GM19240 (cell line): ENCODE results near the gene ACVR1B.

Experiments
- DNase-seq: peaks from one replicate; pipeline ENCODE4 v3.0.0; 2011; ENCODE audit warnings: low spot score; ENCODE audit not compliant: insufficient read length

ACVR1B gene

GRCh38 chr12:52003591-52003990 lies 52.1 kb downstream of the ACVR1B start:
- DNase-seq, result no peak

GRCh38 chr12:52004042-52004648 lies 52.6 kb downstream of the ACVR1B start:
- DNase-seq, result no peak

- no peak for DNase-seq
Observed at GRCh38 chr12:52005218-52005902, 53.9 kb downstream of the ACVR1B start.

DNA sequence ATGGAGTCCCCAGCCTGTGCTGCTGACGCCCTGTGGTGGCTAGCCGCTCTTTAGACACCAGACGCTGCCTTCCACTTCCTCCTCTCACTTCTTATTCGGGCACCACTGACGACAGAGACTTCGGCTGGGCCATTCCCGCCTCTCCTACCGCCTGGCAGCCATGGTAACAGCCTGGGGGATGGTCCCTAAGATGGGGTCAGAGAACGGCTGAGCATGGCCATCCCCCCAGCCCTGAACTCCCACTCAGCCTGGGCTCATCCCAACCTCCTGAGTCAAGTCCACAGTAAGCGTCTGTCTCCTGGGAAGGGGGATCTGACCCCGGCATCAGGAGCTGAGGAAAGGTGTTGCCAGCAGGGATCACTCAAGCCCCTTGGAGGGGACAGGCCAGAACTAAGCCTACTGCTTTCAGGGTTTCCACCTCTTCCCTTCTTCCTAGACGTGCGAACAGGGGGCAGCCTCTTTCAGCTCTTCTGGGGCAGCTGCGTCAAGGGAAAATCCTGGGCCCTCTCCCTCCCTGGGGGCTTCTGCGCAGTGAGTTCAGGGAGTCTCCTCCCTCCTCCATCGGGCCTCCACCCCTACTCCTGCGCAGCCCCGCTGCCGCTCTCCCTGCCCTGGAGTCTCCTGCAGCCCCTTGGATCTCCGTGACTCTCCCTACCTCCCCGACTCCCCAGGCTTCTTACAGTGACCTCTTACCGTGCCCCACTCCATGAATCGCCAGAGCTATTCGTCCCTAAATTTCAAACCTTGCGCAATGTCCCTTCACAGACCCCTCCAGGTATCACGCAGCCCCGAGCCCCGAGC lies 54.6 kb downstream of the ACVR1B start:
- DNase-seq, result peak; percentile 73

DNA sequence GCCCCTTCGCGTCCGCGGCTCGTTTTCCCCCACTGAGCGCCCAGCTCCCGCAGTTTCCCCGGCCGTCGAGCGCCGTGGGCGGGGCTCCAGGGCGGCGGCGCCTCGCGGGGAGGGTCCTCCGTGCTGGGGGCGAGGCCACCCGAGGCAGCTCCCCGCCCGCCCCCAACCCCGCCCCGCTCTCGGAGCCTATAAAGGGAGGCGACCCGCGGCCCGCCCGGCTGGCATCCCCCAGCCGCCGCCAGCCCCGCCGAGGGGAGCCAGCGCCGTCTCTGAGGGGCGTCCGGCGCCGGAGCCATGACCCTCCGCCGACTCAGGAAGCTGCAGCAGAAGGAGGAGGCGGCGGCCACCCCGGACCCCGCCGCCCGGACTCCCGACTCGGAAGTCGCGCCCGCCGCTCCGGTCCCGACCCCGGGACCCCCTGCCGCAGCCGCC lies 55.2 kb downstream of the ACVR1B start, which contains the start of gene TAMALIN:
Gene TAMALIN, plus strand, starts transcription at position 221 of the 432 bp plus-strand sequence. Its CDS starts 74 bp downstream, at position 295.
- no peak for DNase-seq

DNA sequence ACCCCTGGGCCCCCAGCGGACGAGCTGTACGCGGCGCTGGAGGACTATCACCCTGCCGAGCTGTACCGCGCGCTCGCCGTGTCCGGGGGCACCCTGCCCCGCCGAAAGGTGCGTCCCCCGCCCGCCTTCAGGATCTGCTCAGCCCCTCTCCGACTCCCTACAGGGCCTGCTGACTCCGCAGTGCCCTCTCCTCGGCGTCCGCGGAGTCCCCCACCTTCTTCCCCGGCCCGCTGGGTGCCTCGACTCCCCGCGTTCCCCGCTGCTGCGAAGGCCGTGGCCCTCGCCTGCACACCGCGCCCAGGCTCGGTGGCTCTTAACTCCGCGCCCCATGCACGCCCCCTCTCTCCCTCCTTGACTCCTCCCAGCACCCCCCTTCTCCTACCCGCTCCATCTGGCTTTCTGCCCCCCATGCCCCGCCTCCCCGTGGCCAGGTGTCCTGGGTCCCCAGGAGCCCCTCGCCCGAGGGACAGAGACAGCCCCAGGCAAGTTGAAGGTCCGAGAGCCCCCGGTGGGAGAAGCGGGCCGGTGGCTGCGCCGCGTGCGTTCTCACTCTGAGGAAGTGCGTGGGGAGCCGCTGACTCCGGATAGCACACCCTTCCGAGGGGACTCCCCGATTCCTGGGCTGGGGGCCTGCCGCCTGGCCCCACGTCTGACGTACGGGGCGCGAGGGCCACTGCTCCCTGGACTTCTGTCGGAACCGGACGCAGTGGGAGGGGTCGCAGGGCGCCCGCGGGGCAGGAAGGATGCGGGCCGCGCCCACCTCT lies 55.8 kb downstream of the ACVR1B start:
- DNase-seq, result no peak

- no peak for DNase-seq
Observed at GRCh38 chr12:52007982-52008510, 56.5 kb downstream of the ACVR1B start.

DNA sequence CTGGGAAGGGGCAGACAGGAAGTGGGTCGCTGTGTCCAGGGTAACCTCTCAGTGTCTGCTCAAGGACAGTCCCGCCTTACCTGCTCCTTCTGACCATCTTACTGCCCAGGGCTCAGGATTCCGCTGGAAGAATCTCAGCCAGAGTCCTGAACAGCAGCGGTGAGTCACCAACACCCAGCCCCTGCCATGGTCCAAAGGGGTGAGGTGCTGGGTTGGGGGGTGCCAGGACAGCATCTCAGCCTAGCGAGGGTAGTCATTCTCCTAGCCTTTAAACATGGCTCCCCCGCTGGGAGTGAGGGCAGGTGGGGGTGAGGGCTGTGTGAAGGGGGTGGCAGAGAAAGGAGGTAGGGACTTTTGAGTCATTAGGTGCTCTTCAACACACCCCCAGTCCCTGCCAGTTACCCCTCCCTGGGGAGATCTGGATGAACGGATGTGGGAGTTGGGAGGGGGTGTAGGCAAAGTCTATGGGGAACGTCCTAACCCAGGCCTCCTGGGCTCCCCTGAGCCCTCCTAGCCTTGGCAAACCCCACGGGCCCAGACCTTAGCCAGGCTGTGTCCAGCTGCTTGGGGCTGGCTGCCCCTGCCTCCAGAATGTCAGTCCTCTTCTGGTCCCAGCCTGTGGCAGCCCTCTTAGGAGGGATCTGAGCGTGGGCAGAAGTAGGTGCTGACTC lies 57.7 kb downstream of the ACVR1B start:
- DNase-seq, result no peak

DNA sequence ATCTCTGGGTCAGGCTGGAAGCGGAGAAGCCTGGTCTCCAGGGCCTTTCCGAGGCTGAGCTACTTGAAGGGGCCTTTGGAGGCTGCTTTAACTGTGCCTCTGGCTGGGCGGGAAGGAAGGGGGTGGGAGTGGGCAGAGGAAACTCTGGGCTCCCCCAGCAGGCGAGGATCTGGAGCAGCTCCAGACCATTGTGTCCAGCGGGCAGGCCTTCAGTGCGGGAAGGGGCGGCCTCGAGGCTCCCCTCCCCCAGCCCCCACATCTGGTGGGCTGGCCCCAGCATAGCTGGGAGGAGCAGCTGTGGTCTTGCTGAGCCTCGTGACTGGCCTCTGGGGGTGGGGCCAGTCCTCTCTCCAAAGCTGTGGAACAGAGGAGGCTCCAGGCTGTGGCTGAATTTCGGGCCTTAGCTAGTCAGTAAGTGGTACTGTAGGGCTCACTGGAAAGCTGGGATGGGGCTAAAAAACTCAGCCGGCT lies 58.7 kb downstream of the ACVR1B start:
- DNase-seq, result no peak

DNA sequence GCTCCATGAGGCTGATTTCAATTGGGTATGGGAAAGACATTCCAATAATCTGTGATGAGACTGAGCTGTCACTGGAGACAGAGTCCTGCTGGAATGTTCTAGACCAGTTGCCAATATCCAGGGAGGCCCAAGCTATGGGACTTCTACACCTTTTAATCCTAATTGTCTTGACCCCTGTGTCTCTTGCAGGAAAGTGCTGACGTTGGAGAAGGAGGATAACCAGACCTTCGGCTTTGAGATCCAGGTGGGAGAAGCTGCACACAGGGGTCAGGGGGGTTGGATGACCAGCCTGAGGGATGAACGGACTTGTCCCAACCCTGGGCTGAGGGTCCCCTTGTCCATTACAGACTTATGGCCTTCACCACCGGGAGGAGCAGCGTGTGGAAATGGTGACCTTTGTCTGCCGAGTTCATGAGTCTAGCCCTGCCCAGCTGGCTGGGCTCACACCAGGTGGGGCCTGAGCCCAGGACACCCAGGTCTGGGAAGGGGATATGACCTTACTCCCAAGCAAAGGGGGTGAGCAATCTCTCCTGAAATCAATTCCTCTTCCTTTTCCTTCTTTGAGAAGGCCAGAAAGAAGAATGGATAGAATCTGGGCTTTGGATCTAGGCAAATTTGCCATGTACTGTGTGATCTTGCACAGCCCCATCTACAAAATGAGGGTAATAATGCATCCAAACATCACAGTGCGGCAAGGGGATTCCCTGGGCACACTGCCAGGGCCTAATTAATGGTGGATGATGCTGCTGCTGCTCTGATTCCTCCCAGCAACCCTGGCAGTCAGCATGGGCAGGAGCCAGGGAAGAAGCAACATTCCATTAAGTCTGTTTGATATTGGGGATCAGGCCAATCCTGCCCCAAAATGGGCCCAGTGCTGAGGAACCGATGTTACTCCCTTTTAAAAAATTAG lies 59.4 kb downstream of the ACVR1B start:
- DNase-seq, result no peak

- no peak for DNase-seq
Observed at GRCh38 chr12:52011602-52012214, 60.2 kb downstream of the ACVR1B start.

DNA sequence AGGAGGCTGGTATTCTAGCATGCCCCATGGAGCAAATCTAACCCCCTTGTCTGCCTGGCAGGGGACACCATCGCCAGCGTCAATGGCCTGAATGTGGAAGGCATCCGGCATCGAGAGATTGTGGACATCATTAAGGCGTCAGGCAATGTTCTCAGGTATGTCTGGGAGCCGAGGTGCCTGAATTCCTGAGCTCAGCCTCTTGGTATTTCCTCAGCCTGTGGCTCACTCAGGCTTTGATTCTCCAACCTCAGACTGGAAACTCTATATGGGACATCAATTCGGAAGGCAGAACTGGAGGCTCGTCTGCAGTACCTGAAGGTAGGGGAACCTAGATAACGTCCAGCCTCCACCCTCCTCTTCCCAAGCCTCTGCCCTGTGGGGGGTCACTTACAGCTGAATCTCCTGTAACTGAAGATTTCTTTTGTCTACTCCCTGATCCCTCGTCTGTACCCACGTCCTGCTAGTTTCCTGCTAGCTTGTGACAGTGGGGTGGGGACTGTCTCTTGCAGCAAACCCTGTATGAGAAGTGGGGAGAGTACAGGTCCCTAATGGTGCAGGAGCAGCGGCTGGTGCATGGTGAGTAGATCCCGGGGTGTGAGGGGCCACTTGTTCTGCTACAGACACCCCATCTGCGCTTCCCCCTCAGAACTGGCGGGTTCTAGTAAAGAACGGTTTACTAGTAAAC lies 62.3 kb downstream of the ACVR1B start:
- no peak for DNase-seq

DNA sequence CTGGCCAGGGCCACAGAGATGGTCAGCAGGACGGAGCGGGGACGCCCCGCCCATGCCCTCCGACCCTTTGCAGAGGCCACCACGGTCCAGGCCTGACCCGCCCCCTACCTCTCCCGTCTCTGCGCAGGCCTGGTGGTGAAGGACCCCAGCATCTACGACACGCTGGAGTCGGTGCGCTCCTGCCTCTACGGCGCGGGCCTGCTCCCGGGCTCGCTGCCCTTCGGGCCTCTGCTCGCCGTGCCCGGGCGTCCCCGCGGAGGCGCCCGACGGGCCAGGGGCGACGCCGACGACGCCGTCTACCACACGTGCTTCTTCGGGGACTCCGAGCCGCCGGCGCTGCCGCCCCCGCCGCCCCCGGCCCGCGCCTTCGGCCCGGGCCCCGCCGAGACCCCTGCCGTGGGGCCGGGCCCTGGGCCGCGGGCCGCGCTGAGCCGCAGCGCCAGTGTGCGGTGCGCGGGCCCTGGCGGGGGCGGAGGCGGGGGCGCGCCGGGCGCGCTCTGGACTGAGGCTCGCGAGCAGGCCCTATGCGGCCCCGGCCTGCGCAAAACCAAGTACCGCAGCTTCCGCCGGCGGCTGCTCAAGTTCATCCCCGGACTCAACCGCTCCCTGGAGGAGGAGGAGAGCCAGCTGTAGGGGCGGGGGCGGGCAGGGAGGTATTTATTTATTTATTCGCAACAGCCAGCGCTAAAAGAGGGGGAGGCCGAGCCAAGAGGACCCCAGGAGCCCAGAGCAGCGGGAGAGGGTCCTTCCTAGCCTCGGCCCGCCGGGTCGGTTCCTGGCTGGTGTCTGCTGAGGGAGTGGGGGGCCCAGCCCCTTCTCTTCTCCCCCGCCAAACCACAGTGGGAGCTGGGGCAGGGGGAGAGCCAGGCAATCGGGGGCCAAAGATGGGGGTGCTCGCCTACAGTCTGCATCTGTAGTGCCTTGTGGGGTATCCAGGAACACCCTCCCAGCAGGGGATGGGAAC lies 63.4 kb downstream of the ACVR1B start:
- no peak for DNase-seq

- no peak for DNase-seq
Observed at GRCh38 chr12:52015532-52016041, 64.1 kb downstream of the ACVR1B start.

- no peak for DNase-seq
Observed at GRCh38 chr12:52018433-52019112, 67.1 kb downstream of the ACVR1B start.

- DNase-seq, result no peak
Observed at GRCh38 chr12:52019113-52019770, 67.7 kb downstream of the ACVR1B start.
